Non-pigmented ciliary epithelial cell (primary cell): Measurements from ENCODE around the gene TCF12.

Source experiments
- DNase-seq: peaks from one replicate; pipeline ENCODE4 v3.0.0-alpha.2; 2010; ENCODE audit warnings: low read depth

TCF12 gene

DNA sequence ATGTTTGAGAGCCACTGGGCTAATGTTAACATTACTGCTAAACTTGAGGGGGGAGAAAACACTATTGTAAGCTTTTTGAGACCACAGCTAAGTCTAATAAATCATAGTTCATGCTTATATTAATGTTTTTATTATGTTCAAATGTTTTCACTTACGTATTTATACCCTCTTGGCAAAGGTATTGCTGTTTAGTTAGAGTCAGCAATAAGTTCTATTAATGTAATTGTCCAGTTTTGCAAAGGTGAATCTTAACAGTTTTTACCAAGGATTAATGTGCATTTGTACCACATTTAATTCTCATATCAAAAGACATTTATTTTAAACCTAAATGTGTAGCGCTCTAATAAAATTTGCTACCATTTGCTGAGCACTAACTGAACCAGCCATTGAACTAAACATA lies 251.2 kb downstream of the TCF12 start:
- no peak for DNase-seq

DNA sequence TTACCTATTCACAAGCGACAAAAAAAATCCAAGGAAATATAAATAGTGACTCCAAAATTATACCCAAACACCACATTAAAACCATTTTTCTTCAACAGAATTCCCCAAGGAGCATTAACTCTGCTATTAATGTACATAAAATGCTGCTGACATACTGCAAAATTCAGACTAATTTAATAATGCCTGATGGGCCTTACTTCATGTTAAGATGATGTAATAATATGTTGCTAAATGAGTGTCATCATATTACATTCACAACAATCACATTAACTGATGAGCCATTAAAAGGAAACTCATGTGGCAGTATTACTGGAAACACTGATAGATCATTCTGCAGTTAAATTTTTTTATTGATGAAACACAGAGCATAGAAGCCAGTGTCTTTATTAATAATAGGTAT lies 253.0 kb downstream of the TCF12 start:
- no peak for DNase-seq

DNA sequence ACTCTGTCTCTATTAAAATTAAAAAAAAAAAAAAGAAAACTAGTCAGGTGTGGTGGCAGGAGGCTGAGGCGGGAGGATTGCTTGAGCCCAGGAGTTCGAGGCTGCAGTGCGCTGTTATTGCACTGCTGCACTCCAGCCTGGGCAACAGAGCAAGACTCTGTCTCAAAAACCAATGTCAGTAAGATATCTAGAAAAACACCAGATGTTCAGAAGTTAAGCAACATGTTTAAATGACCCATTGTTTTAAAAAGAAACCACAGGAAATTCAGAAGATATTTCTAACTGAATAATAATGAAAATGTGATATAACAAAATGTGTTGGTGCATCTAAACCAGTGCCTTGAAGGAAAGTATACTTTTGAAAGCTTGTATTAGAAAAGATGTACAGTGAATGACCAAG lies 254.5 kb downstream of the TCF12 start:
- no peak for DNase-seq

DNA sequence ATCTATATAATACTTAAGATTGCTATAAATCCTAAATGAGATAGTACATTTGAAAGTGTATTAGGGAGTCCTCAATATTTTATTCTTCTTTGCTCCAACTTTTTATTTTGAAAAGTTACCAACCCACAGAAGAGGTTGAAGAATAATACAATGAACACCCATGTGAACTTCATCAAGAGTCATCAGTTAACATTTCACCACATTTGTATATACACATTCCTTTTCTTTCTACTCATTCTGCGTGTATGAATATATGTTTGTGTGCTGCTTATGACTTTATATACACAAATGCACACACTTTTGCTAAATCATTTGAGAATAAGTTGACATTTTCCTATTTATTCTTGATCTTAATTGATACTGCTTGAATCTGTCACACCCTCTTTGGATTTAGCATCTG lies 264.6 kb downstream of the TCF12 start:
- DNase-seq, result no peak

DNA sequence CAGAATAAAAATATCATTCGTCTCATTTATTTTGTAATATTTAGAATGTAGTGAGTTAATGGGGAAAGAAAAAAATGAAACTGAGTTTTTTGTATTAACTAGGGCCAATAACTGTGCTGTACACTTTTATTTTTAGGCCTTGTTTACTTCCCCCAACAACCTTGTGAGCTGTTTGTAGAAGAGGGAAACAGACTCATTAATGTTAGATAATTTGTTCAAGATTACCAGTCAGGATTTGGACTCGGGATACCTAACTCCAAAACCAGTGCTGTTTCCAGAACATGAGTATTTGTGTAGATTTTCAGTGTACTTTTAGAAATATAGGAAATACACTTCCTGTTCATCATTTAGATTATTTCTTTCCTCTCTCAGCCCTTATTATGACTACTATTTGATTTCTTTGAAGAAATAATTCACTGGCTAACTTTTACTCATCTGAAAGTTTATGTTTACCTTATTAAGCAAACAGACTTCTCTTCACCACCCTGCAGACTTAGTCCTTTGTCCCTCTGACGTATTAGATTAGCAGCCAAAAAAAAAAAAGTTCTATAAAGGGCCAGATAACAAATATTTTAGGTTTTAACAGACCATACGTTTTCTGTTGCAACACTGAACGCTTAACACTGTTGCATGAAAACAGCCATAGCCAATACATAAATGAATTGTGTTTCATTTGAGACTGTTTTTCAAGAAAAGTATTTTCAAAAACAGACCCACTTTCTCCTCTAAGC lies 265.3 kb downstream of the TCF12 start:
- DNase-seq, result no peak

DNA sequence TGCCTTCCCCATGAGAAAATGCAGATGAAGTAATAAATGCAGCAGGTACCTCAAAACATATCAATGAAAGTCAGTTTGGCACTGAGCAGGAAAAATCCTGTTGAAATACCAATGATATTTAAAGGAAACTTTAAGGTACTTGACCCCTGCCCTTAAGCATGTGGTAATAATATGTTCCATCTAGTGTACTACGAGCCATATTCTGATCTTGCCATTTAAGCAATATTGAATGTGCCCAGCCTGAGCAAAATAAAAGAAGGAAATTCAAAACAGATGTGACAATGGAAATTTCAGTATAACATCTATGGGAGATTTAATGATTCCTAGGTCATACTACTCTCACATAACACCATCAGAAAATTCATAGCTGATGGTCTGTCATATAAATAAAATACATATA lies 266.1 kb downstream of the TCF12 start:
- DNase-seq, result no peak

DNA sequence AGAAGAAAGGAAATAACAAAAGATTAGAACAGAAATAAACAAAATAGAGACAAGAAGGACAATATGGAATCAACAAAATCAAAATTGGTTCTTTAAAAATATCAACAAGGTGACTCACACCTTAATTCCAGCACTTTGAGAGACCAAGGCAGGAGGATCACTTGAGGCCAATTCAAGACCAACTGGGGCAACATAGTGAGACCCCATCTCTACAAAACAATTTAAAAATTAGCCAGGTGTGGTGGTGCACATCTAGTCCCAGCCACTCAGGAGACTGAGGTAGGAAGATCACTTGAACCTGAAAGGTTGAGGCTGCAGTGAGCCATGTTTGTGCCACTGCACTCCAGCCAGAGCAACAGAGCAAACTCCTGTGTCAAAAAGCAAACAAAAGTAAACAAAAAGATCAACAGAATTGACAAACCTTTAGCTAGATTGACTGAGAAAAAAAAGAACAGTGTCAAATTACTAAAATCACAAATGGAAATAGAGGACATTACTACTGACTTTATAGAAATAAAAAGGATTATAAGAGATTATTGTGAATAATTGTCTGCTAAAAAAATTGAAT lies 267.1 kb downstream of the TCF12 start:
- DNase-seq, result no peak

DNA sequence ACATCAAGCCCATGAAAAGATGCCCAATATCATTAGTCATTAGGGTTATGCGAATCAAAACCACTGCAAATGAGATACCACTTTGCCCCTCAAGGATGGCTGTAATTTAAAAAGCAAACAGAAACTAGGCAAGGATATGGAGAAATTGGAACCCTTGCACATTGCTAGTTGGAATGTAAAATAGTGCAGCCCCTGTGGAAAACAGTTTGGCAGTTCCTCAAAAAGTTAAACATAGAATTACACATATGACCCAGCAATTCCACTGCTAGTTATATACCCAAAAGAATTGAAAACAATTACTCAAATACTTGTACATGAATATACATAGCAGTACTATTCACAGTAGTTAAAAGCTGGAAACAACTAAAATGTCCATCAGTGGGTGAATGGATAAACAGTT lies 271.0 kb downstream of the TCF12 start:
- DNase-seq, result no peak

DNA sequence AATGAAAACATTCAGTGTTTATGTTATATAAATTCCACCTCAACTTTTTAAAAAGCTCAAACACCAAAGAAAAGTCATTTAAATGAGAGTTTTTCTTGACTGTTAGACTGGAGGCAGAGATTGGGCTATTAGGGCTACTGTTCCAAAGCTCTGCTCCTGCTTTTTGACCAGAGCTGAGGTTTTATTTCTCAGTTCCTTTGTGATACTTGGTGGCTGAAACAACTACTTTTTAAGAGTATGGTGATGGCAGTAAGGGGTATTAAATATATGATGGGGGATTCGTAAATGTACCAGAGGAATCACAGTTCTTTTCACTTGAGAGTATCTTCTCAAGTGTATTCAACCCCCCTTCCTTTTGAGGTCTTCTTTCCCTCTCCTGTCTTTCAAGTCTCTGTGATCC lies 271.8 kb downstream of the TCF12 start:
- DNase-seq, result no peak

DNA sequence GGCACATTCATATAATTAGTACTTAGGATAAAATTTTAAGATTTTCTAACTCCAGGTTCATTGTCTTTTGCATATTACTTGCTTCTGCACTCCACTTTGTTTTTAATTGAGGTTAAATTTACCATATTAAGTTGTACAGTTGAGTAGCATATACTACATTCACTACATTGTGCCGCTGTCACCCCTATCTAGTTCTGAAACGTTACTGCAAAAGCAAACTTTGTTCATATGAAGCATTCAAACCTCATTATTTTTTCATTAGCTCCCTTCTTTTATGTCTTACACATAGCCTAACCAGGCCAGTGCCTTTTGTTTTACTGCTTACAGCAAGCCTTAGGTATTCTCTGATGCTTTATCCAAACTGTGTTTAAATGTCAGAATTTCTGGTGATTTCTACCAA lies 274.7 kb downstream of the TCF12 start:
- DNase-seq, result no peak

DNA sequence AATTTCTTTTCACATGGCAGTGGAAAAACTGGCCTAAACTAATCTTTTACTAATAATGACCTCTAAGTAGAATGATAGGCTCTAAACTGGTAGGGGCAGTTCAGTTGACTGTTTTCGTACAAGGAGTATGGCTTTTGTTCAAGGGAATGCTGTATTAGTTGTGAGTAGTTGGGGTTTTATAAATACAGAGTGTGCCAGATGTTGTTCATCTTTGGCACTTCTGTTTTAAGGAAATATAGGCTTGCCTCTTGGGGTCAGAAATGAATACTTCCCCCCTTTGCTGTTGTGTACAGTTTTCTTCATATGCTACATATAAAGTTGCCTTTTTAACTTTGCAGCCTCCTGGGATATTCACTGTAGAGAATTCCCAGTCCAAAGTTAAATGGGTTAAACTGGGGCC lies 276.9 kb downstream of the TCF12 start:
- DNase-seq, result no peak

DNA sequence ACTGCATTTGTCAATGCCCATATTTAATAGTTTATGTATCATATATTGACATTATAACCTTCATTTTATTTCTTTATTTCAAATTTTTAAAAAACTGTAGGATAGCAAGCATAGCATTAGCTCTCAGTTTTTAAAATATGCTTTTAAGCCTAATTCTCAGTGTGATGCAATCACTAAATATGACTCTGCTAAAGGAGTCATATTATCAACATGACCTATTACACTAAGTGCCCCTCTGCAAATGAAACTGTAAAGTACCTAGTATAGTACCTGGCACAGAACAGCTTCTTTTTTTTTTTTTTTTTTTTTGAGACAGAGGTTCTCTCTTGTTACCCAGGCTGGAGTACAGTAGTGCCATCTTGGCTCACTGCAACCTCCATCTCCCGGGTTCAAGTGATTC lies 278.4 kb downstream of the TCF12 start:
- no peak for DNase-seq

DNA sequence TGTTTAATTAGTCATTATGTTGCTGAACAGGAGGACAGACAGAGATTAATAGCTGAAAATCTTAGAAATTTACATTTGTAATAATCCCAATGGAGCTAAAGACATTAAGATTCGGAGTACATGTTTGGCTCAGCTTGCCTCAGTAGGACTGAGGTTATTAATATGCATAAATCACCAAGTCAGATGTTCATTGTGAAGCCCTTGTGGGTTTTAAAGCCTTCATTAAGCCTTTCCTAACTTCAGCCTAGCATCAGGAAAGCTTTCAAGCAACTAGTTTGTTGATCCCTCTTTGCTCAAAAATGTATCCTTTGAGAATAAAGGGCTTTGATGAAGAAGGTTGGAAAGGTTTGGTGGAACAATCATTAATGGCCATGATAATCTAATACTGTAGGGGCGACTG lies 279.7 kb downstream of the TCF12 start:
- DNase-seq, result no peak

DNA sequence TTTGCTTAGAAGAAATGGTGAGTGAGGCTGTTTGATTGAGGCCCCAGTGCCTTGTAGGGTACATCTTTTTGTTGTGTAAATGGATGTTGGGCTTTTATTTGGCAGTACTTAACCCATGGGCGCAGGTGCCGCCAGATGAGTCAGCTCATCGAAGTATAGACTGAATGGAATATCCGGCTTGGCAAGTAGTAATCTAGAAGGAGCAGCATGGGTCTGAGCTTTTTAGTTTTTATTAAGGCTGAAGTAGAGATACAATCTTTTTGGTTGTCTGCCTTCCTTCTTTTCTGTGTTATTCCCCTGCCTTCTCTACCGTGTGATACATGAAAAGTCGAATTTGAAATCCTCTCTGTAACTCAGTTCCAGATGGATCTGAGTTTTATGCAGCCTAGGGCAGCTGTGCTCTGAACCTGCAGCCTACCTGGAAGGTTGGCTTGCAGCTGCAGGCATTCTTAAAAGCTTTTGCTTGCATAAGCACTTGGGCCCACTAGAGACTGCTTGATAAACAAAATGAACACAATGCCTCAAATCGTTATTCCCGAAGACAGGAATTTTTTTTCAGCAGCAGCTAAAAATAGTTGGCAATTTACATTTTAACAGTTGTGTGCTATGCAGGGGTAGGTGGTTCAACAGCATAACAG lies 280.3 kb downstream of the TCF12 start:
- DNase-seq, result no peak

DNA sequence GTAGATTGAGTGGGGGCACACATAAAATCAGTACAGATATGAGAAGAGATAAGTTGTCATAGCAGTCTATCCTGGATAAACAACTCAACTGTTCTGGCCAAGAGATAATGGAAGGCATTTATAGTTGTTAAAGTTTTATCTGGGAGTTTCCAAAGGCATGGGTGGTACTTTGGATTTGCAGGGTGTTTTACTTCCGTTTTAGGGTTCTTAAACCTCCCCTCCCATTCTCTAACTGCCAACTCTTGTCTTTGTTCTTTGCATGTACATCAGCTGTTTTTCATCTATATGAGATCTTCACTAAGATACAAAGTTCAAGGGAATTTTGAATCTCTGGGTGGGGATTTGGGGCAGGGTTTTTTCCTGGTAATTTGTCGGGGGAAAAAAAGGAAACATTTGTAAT lies 283.1 kb downstream of the TCF12 start:
- no peak for DNase-seq

DNA sequence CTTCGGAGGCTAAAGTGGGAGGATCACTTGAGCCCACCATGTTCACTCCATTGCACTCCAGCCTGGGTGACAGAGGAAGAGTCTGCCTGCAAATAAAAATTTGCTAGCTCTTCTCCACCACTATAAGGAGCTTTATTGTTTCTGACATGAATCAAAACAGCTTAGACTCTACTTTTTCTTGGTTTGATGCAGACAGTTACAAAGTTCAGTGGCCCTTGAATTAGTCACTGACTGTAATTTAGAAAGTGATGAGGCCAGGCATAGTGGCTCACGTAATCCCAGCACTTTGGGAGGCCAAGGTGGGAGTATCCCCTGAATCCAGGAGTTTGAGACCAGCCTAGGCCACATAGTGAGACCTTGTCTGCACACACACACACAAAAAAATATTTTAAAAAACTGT lies 285.5 kb downstream of the TCF12 start:
- no peak for DNase-seq

DNA sequence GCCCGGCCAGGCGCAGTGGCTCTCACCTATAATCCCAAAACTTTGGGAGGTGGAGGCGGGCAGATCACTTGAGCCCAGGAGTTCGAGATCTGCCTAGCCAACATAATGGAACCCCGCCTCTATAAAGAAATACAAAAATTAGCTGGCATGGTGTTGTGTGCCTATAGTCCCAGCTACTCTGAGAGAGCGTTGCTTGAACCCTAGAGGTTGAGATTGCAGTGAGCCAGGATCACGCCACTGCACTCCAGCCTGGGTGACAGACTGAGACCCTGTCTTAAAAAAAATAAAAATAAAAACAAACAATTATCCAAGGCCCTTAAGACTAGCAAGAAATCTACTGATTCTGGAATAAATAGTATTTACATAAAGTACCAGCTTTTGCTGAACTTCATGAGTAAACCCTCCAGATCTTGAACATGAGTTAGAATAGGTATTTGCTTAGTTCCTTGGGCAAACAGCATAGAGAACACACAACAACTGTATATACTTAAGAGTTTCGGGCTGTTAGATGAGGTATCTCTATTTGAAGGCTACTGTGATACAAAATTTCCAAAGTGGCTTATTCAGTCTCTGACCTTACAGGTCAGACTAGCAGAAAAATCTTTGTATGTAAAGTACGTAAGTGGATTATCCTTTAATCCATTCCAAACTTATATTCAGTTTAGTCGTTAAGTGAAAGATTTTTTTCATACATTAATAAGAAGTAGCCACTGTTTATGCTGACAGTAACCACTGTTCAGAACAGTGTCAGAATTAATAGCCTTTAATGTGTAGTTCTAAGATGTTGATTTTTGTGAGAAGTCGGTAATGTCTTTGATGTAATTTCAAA lies 286.8 kb downstream of the TCF12 start:
- no peak for DNase-seq

DNA sequence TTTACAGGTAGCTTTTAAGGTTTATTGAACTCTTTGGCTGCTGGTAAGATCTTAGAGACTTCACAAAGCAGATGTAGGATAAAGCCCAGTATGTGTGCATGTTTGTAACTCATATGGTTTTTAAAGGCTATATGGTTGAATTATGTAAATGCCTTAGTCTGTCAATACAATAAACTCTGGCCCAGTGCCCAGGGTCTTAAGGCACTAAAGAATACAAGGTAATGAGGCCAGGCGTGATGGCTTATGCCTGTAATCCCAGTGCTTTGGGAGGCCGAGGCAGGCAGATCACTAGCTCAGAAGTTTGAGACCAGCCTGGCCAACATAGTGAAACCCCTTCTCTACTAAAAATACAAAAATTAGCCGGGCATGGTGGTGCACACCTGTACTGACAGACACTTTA lies 287.6 kb downstream of the TCF12 start:
- DNase-seq, result no peak

DNA sequence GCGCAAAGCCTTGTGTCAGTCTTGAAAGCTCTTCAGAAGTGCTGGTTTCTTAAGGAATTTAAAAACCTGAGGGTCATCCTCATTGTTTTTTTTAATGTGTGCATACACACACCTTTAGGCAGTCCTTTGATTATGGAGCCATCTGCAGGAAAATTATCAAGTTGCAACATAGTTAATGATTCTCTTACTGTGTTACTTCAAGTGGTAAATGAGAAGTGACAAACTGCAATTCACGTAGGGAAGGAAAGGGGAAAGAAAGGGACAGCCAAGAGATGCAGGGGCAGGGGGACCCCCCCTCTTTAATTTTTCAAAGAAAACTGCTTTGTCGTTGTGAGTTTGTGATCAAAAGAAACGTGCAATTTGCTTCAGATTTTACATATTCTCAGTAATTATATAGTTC lies 295.4 kb downstream of the TCF12 start:
- no peak for DNase-seq

DNA sequence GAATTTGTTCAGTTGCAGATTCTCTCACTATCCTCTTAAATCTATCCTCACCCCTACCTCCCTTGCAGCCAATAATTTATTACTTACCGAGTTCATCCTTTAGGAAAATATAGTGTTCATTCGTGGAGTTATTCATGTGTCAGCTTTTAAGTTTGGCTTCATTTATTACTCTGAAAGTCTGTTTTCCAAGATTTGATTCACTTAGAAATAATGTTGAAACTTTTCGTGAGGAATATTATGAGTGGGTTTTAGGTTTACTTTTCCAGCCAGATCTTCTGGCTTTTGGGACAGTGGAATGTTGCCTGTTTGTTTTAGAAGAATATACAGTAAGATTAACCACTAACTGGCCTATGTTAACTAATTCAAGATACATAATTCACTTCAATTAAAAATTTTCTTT lies 296.9 kb downstream of the TCF12 start:
- no peak for DNase-seq

DNA sequence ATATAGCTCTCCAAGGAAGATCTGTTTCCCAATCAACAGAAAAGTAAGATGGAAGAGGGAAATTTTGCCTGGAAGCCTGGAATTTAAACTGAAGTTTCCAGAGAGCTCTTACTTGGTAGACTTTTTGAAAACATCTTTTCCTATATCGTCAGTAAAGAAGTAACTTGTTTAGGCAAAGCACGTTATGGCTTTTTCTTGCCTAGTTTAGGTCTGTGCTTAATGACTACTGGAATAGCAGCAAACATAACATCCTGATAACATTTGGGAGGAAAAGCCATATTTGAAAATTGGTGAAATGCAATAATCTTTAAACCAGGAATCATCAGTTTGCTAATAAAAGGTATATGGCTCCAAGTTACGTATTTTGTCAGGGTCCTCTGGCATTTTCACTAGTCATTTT lies 297.4 kb downstream of the TCF12 start:
- DNase-seq, result no peak

DNA sequence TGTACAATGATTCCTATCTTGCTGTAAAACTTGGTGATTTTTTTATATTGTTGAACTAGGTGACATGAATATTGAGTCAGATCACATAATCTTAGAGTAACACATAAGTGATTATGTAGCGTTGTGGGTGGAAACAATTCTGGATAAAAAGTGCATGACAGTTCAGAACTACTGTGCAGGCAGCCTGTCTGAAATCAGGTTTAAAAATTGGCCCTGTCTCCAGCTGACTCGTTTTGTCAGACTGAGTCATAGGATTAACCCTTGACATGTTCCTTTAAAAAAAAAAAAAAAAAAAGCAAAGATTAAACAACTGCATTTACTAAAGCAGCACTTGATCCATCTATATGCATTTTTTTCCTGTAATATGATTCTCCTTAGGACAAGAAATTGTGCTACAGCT lies 297.8 kb downstream of the TCF12 start:
- peak; percentile 85 for DNase-seq
